ENCODE data around the gene GRIK4.
"Not testable (repeated sequence)": the region's sequence is repeated elsewhere in the genome, so short reads cannot be mapped to it uniquely, and the experiment has no call there.

GRIK4 gene

GRCh38 chr11:120511116-120511819 lies at the start of gene GRIK4:
Gene GRIK4, plus strand, starts transcription at chr11:120511748. Its CDS starts 148,571 bp downstream, at chr11:120660319.
- DNase-seq (ENCODE audit: low read depth in 3 of 3, low spot score in 1 of 3), result peak; percentile 16 to 72 (median 43)

DNA sequence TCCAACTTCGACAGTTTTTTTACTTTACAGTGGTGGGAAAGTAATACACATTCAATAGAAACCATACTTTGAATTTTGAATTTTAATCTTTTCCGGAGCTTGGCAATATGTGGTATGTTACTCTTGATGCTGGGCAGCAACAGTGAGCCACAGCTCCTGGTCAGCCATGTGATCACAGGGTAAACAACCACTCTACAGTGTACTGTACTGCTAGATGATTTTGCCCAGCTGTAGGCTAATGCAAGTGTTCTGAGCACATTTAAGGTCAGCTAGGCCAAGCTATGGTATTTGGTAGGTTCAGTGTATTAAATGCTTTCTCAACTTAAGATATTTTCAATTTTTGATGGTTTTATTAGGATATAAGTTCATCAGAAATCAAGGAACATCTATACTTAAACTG lies 48.7 kb upstream of the GRIK4 start:
- DNase-seq (ENCODE audit: low read depth in 3 of 3, low spot score in 1 of 3), result no peak

DNA sequence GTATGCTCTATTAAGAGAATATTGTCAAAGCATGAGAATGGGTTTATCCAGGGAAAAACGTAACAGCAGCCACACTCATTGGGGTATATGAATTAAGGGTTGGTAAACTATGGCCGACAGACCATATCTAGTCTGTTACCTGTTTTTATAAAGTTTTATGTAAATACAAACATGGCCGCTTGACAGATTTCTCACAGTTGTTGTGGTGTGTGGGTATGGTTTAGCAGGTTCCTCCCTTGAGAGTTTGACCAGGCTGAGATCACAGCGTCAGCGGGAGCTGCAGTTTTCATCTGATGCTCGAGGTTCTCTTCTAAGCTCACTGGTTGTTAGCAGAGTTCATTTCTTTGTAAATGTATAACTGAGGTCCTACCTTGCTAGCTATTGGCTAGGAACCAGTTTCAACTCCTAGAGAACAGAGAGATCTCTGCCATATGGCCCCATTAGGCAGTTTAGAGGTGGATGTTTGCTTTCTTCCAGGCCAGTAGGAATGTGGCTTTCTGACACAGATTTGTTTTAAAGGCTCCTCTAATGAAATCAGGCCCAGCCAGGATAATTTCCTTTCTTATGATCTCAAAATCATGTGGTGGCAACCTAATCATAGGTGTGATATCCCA lies 45.5 kb upstream of the GRIK4 start:
- no peak for DNase-seq (ENCODE audit: low read depth in 3 of 3, low spot score in 1 of 3)

DNA sequence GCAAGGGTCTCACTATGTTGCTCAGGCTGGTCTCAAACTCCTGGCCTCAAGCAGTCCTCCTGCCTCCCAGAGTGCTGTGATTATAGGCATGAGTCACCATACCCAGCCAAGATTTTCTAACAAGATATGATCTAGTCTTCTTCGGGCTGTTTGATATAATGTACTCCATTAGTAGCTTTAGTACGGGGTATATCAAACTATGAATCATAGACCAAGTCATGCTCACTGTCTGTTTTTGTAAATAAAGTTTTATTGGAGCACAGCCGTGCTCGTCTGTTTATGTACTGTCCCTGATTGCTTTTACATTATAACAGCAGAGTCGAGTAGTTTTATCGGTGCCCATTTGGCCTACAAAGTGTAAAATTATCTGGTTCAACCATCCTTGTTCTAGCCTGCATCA lies 43.9 kb upstream of the GRIK4 start:
- no peak for DNase-seq (ENCODE audit: low read depth in 3 of 3, low spot score in 1 of 3)

- no peak for DNase-seq (ENCODE audit: low read depth in 3 of 3, low spot score in 1 of 3)
Measured at GRCh38 chr11:120471131-120471530, 40.4 kb upstream of the GRIK4 start.

- DNase-seq (ENCODE audit: low read depth in 3 of 3, low spot score in 1 of 3), result no peak
Measured at GRCh38 chr11:120471994-120472393, 39.6 kb upstream of the GRIK4 start.

DNA sequence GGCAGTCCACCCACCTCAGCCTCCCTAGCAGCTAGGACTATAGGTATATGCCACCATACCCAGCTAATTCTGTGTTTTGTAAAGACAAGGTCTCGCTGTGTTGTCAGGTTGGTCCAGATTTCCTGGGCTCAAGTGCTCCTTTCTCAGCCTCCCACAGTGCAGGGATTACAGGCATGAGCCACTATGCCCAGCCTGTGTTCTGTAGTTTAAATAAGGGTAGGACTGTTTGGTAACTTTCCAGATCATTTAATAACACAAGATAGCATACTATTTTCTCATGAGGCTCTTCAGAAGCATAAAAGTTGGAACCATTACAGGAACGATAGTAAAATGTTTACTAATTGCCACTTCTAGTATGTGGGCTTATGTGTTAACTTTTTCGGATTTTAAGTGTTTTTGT lies 38.0 kb upstream of the GRIK4 start:
- DNase-seq (ENCODE audit: low read depth in 3 of 3, low spot score in 1 of 3), result no peak

GRCh38 chr11:120482149-120482548 lies 29.4 kb upstream of the GRIK4 start:
- DNase-seq (ENCODE audit: low read depth in 3 of 3, low spot score in 1 of 3), result no peak

DNA sequence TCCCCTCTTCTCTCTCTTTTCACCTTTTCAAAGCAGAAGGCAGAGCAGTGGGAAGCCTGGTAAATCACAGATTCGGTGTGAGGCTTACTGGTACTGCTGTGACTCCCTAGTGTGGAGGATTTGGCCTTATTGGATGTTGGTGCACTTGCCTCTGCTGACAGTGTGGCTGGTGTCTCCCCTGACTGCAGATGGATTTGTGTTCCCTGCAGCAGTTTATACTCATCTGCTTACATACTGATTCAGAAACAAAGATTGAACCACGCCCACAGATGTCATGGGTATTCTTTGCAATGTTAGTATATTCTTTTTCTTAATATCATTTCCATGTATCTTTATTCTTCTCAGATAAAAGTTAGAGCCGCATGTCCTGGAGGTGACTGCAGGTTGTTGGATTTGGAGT lies 26.8 kb upstream of the GRIK4 start:
- no peak for DNase-seq (ENCODE audit: low read depth in 3 of 3, low spot score in 1 of 3)

DNA sequence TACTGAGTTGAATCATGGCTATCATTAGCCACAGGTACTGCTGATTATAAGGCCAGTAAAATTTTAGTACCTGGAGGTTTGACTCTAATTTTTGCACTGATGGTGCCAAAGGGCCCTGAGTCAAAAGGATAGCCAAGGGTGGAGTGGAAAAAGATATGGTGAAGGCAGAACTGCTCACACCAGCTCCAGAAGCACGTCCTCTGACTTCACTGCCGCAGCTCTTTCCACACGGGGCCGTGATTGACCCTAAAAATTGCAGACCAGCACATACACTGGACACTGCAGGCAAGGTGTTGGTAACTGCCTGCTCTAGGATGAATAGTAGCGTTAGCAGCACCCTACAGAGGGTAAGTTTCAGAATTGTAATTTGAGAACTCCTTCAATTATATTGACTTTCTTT lies 25.4 kb upstream of the GRIK4 start:
- no peak for DNase-seq (ENCODE audit: low read depth in 3 of 3, low spot score in 1 of 3)

GRCh38 chr11:120489799-120490198 lies 21.7 kb upstream of the GRIK4 start:
- no peak for DNase-seq (ENCODE audit: low read depth in 3 of 3, low spot score in 1 of 3)

DNA sequence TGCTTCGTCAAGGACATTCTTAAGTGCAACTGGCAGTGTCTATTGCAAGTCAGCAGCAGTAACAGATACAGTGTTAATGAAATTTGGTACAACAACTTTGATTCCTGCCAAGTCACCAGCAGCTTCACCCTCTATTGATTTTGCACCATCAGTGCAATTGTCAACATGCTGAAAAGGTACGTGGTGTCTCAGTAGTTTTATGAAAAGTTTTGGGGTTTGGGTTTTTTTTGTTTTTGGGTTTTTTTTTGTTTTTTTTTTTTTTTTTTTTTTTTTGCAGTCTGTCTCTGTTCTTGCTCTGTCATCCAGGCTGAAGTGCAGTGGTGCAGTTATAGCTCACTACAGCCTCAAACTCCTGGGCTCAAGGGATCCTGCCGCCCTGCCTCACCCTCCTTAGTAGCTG lies 19.1 kb upstream of the GRIK4 start:
- no peak for DNase-seq (ENCODE audit: low read depth in 3 of 3, low spot score in 1 of 3)

DNA sequence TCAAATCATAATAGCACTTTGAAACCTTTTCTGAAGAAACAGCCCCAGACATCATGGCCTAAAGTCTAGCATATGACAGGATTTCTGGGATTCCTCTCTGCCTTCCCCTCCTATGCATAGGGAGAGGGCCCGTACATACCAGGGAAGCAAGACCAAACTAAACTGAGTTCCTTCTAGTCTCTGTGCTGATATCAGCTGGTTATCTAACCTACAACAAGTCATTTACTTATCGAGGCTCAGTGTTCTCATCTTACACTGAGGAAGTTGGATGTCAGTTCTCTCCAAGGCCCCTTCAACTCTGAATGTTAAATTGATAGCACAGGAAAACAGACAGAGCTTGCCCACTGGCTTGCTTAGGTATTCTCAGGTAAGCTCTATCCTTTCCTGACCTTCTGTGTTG lies 17.0 kb upstream of the GRIK4 start:
- no peak for DNase-seq (ENCODE audit: low read depth in 3 of 3, low spot score in 1 of 3)

GRCh38 chr11:120499088-120499487 lies 12.5 kb upstream of the GRIK4 start:
- DNase-seq (ENCODE audit: low read depth in 3 of 3, low spot score in 1 of 3), result no peak

GRCh38 chr11:120499859-120500258 lies 11.7 kb upstream of the GRIK4 start:
- no peak for DNase-seq (ENCODE audit: low read depth in 3 of 3, low spot score in 1 of 3)

GRCh38 chr11:120500414-120501071 lies 11.0 kb upstream of the GRIK4 start:
- no peak for DNase-seq (ENCODE audit: low read depth in 3 of 3, low spot score in 1 of 3)

DNA sequence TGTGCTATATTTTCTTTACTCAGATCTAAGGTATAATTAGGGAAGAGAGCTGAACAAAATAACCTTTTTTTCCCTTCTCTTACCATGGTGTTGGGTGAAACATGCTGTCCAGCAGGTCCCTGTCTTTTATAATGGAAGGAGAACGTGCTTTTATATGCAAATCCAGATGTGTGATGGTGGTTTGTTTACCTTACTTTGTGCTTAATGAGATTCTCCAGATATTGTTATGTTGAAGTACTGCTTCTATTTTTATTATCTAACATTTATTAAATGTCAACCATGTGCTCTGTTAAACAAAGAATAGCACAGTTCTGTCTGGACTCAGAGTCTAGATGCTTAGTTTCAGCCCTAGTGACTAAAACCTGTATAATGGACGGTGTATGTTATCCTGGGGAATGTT lies 10.1 kb upstream of the GRIK4 start:
- DNase-seq (ENCODE audit: low read depth in 3 of 3, low spot score in 1 of 3), result no peak

DNA sequence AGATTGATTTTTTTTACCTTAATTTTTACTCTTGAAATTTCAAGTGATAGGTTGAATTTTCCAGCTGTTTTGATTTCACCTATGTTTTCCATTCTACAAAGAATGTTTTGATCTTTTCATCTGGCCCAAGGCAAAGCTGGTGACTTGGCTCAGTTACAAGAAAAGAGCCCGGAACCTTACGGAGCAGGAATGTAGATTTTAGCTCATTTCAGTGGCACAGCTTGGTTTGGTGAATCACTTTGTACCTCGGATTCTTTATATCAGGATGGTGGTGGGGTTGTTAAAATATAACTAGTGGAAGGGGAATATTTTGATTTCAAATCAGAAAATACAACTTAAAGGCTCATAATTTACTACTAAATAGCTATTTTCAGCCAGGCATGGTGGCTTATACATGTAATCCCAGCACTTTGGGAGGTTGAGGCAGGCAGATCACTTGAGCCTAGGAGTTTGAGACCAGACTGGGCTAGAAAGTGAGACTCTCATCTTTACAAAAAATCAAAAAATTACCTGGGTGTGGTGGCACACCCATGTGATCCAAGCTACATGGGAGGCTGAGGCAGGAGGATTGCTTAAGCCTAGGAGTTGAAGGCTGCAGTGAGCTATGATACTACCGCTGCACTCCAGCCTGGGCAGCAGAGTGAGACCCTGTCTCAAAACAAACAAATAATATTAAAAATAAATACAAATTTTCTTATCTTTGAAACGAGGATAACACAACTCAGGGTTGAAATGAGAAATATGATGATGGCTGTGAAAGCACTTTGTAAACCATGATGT lies 9.4 kb upstream of the GRIK4 start:
- DNase-seq (ENCODE audit: low read depth in 3 of 3, low spot score in 1 of 3), result no peak

- not testable (repeated sequence) for DNase-seq (ENCODE audit: low read depth in 3 of 3, low spot score in 1 of 3)
Measured at GRCh38 chr11:120503529-120503928, 8.0 kb upstream of the GRIK4 start.

- no peak for DNase-seq (ENCODE audit: low read depth in 3 of 3, low spot score in 1 of 3)
Measured at GRCh38 chr11:120505801-120506425, 5.6 kb upstream of the GRIK4 start.

DNA sequence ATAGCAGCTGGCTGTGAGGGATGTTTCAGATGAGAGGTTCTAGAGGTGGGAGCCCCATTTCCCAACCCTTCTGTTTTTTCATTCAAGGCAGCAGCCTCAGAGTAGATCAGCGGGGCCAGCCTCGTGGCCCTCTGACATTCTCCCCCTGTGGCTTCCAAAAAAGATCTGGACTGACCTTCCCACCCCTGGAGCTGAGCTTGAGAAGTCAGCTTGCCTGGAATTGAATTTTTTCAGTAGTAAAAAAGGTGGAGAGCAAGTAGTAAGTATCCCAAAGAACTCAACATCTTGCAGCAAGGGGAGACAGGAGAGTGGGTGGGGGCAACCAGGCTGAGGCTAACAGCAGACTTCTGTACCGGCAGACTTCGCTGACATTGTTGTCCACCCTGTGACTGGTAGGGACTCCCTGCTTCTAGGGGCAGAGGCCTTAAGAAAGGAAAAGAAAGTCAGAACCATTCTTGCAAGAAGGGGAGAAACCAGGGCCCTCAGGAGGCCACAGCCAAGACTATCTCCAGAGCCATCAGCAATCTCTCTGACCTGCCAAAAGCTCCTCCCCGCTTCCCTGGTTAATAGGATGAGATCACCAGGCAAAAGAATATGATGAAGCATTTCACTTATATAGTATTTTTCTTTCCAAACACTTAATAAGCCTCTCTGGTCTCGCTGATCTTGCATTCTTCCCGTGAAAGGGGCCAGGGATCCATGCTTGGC lies 2.0 kb upstream of the GRIK4 start:
- no peak for DNase-seq (ENCODE audit: low read depth in 3 of 3, low spot score in 1 of 3)

Data from stimulated activated CD4-positive, alpha-beta T cell treated with anti-CD3 and anti-CD28 coated beads, TNF-alpha, amount 100 ng/mL, for 1 hour (primary cell).